ENCODE results near the gene MZF1. TPM values are rescaled to one million over a fixed set of nuclear protein-coding genes. Genes with fewer than 3 reads are reported as not detected.

MZF1 gene
- total RNA-seq, 1 experiment from 2014 or later, result 20.8 TPM

GRCh38 chr19:58556622-58557220 lies 16.4 kb downstream of the MZF1 start:
- DNase-seq (ENCODE audit: extremely low read depth, low read depth), result no peak

GRCh38 chr19:58555920-58556621 lies 17.1 kb downstream of the MZF1 start:
- no peak for DNase-seq (ENCODE audit: extremely low read depth, low read depth)

DNA sequence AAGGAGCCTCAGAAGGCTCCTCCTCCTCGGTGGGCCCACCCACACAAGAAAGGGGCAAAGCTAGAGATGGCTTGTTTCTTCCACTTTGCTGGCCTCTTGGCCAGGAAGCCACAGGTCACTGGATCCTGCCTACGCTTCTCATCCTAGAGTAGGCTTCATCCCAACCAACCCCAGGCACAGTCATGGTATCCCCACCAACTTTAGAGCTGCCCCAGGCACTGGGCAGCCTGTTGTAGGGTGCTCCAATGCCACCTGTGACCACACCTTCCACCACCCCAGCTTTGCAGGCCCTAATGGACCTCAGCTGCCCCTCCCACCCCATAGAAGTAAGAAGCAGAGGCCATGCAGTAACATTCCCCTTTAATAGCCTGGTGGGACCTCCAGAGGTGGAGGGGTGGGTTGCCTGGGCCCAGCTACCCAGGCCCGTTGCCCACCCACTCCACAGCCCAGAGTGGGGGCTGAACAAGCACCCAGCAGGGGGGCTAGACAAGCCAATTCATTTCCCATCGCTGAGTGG lies 17.7 kb downstream of the MZF1 start:
- DNase-seq (ENCODE audit: extremely low read depth, low read depth), result no peak

DNA sequence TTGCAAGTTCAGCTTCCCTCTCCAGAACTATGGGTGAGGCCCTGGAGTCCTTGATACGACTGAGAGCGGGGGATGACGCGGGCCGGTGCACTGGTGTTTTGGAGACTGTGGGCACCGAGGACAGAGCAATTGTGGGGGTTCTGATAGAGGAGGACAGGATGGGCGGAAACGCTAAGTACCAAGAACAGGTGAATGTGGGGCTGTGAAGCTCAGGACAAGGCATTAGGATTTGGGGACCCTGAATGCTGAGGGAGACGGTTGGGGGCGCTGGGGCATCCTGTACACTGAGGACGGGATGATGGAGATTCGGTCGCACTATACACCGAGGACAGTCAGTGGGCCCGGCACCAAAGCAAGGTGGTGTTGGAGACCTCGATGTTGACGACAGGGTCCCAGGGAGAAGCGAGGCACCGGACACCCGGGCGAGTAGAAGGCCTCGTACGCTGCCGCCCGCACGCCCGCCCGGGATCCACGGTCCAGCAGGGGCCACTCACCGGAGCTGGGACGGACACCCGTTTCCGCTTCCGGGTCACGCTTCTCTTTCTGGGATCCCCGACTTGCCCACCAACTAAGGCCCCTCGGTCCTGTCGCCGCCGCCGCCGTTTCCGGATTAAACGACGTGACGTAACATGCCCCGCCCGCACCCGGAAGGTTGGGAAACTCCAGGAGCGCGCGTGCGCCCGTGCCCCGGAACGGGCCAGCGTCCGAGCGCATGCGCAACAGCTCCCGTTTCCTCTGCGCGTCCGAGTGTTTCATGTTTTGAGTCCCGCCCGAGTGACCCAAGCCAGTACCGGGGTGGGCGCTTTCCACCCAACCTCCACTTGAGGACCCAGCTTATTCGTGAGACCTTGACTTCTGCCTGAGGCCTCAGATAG lies 18.4 kb downstream of the MZF1 start, which contains the start of gene CHMP2A:
CHMP2A (minus strand) TSS at position 612 of the 875 bp plus-strand sequence. CDS start 893 bp downstream, outside the sequence.
- peak; percentile 92 for DNase-seq (ENCODE audit: extremely low read depth, low read depth)

GRCh38 chr19:58553799-58554493 lies 19.2 kb downstream of the MZF1 start:
- DNase-seq (ENCODE audit: extremely low read depth, low read depth), result no peak

DNA sequence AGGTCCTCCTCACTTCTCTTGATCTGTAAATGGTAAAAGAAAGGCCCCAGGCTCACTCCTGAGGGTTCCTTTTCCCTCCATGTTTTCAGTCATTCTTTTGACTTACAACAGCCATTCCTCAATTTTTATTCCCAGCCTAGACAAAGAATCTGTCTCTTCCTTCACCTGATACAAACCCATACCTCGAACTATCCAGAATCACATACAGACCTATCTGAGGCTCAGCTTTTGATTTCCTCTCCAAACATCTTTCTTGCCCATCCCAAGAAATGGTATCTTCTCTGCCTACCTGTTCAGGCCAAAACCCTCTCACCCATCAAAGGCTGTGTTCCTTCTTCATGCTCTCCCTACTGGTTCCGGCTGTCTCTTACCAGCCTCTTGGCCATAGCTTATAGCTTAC lies 20.5 kb downstream of the MZF1 start:
- DNase-seq (ENCODE audit: extremely low read depth, low read depth), result no peak

DNA sequence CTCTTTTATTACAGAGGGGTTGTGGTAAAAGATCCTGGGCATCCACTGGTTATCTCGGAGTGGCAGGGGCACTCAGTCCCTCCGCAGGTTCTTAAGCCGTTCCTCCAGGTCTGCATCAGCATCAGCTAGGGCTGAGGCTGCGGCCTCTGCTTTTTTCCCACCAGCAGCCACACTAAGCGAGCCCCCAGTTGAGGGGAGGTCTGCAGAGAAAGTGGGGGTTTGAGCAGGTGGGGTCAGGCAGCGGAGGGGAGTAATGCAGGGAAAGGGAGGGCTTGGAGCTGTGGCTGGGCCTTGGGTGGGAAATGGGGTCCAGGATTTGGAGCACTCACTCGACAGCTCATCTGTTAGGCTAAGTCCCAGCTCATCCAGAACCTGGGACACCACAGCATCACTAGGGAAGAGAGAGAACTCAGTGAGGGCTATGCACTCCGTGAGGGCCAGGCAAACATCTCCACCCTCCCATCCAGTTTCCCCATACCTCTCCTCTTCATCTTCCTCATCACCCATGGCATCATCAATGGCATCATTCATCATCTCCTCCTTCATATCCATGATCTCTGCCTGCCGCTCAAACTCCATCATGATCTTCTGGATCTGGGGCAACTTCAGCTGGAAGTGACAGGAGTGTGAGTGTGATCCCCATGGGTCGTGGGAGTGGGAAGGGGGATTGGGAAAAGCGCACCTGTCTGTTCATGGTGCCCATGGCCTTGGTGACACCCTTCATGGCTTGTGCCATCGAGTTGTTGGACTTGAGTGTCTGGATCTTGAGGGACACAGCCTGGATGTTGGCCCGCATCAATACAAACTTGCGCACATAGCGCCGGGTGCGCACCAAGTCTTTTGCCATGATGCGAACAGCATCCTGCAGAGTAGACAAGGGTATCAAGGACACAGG lies 21.3 kb downstream of the MZF1 start:
- no peak for DNase-seq (ENCODE audit: extremely low read depth, low read depth)

- no peak for DNase-seq (ENCODE audit: extremely low read depth, low read depth)
Measured at GRCh38 chr19:58551123-58551497, 22.0 kb downstream of the MZF1 start.

GRCh38 chr19:58550362-58551122 lies 22.6 kb downstream of the MZF1 start:
- DNase-seq (ENCODE audit: extremely low read depth, low read depth), result no peak

DNA sequence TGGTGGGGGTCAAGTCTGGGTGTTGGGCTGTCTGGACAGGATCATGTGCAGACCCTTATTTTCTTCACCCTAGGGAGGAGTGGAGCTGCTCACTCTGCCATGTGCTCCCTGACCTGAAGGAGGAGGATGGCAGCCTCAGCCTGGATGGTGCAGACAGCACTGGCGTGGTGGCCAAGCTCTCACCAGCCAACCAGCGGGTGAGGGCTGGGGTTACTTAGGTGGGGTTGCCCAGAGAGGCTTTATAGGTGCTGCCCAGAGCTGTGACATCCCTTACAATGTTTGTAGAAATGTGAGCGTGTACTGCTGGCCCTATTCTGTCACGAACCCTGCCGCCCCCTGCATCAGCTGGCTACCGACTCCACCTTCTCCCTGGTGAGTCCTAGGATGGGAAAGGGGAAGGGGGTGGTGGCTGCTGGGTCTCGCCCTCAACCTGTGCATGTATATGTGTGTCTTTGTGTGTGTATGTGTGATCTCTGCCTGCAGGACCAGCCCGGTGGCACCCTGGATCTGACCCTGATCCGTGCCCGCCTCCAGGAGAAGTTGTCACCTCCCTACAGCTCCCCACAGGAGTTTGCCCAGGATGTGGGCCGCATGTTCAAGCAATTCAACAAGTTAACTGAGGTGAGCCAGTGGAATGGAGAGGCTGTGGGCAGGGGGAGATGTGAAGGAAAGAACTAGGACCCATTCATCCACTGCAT lies 23.3 kb downstream of the MZF1 start:
- no peak for DNase-seq (ENCODE audit: extremely low read depth, low read depth)

GRCh38 chr19:58548859-58549663 lies 24.1 kb downstream of the MZF1 start:
- no peak for DNase-seq (ENCODE audit: extremely low read depth, low read depth)

DNA sequence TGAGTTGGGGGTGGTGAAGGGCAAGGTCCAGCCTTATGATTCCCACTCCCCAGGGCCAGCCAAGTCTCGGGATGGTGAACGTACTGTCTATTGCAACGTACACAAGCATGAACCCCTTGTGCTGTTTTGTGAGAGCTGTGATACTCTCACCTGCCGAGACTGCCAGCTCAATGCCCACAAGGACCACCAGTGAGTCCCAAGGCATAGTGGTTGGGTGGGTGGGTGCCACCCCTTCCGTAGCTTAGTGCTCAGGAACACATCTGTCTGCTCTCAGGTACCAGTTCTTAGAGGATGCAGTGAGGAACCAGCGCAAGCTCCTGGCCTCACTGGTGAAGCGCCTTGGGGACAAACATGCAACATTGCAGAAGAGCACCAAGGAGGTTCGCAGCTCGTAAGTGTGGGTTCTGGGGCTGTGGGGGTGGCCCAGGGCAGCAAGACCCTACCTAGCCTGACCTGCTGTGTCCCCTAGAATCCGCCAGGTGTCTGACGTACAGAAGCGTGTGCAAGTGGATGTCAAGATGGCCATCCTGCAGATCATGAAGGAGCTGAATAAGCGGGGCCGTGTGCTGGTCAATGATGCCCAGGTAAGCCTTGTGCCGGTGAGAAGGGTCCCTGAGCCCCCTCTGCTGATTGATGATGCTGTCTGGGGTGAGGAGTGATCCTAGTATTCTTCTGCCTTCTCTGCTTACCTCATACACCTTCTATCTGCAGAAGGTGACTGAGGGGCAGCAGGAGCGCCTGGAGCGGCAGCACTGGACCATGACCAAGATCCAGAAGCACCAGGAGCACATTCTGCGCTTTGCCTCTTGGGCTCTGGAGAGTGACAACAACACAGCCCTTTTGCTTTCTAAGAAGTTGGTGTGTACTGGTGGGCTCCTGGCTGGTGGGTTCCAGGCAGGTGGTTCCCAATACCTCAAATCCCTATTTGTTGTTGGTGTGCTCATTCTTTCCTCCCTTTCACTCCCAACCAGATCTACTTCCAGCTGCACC lies 25.5 kb downstream of the MZF1 start:
- DNase-seq (ENCODE audit: extremely low read depth, low read depth), result no peak

DNA sequence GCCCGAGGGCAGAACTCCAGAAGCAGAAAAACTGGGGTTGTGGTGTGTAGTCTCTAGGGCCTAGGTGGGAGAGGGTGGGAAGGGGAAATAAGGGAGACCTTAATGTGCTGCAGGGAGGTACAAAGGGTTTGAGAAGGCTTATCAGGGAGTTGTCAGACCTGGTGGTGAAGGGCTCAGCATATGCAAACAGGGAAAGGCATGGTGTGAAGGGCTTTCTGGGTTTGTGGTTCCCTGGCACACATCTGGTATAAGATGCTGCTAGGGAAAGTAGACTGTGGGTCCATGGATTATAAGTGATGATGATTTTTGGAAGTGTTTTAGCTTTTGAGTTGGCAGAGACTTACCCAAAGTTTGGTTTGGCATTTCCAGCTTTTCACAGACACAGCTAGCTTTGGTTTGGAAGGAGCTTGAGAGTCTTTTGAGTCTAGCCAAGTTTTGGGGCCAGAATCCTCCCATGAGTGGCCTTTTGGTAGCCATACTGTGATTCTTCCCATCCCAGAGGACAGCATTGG lies 27.1 kb downstream of the MZF1 start:
- no peak for DNase-seq (ENCODE audit: extremely low read depth, low read depth)

DNA sequence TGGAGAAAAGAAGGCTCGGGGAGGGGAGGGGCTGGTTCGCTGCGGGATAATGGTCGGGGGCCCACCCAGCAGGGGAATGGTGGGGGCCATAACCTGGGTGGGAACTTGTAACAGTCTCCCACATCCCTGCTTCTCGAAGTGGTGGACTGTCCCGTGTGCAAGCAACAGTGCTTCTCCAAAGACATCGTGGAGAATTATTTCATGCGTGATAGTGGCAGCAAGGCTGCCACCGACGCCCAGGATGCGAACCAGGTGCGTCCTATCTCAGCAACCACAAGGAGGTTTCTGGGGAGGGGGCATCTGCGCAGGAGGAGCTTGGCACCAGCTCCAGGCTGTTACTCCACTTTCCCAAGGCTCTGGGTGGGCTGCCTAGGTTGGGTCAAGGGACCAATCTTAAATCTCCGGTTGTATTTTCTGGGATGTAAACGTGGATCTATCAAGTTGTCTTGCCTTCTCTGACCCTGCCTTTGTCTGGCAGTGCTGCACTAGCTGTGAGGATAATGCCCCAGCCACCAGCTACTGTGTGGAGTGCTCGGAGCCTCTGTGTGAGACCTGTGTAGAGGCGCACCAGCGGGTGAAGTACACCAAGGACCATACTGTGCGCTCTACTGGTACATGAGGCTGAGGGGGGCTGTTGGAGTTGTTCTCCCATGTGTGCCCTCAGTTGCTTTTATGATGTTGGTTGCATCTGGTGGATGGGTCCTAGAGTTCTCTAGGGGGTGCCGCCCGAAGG lies 27.7 kb downstream of the MZF1 start:
- no peak for DNase-seq (ENCODE audit: extremely low read depth, low read depth)

- peak; percentile 28 for DNase-seq (ENCODE audit: extremely low read depth, low read depth)
Measured at GRCh38 chr19:58544591-58545285, 28.4 kb downstream of the MZF1 start.
